ENCODE data around the gene CTSL. TPM values are rescaled to one million over a fixed set of nuclear protein-coding genes. Genes with fewer than 3 reads are reported as not detected.

CTSL gene
- 1,575 and 1,779 TPM in 2 replicates for total RNA-seq (2014; rRNA removed; shearing (Covaris generic))
- polyA plus RNA-seq (2015; cell fraction: cytosol; rRNA removed) = 869 and 890 TPM in 2 replicates
- polyA plus RNA-seq (2015; cell fraction: nucleus; rRNA removed) = 108 and 127 TPM in 2 replicates

DNA sequence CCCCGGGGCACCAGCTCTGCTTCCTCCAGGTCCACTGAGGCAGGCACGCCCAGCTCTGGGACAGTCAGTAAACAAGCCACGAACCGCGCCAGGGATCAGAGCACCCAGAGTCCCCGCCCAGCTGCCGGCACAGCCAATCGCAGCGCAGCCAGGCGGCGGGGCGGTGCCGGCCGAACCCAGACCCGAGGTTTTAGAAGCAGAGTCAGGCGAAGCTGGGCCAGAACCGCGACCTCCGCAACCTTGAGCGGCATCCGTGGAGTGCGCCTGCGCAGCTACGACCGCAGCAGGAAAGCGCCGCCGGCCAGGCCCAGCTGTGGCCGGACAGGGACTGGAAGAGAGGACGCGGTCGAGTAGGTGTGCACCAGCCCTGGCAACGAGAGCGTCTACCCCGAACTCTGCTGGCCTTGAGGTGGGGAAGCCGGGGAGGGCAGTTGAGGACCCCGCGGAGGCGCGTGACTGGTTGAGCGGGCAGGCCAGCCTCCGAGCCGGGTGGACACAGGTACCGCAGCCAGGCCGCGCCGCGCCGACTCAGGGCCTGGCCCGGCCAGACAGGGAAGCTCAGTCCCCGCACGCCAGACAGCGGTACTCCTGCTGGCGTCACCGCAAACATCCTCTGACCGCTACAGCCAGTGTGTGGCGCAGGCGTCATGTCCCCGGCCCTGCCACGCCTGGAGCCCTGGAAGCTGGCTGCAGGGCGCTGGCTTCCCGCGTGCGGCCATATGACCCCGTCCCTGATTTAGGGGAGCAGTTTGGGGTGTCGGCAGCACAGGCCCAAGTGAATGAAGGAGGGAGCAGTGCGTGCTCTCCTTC is at the start of gene CTSL:
Gene CTSL, plus strand, starts transcription at position 220 of the 810 bp plus-strand sequence. CDS start 1,485 bp downstream, outside the sequence.
- in situ Hi-C loops (cut with HindIII; ENCODE audit: low pct_unique_long_range_greater_than_20kb, low sequenced_read_pairs) = no loop called here
- peak; percentile 92 for DNase-seq (ENCODE audit: low read depth, low spot score)

DNA sequence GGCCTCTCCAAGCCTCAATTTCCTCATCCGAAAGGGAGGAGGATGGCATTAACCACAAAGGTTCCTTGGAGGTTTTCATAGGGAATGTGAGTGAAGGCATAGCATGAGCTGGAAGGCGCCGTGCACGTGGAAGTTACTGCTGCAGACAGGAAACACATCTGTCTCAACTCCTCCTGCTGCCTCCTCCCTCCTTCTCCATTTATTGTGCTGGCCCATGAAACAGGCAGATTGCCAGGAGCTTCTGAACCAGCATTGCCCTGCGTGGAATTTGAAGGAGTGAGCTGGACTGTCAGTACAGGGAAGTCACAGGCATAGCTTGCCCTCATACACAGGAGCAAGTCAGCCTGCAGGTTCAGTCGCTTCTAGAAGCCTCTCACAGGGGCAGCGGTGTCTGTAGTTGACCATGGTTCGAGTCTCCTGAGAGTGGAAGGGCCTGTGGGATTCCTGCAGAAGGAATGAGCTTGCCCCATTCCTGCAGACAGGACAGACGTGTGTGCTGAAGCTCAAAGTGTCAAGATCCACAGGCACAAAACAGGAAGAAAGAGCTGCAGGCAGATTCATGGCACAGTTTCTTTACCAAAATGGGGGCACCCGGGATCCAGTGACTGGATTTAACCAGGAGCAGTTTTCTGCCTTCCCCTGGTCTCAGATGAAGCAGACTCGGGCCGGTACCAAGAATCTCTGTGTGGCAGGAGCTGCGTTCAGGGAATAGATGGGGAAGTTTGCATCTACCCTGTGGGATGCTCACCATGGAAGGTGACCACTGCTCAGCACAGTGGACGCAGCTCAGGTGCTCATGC is 48.7 kb upstream of the CTSL start:
- in situ Hi-C loops (cut with HindIII; ENCODE audit: low pct_unique_long_range_greater_than_20kb, low sequenced_read_pairs) = no loop called here

GRCh38 chr9:87677776-87678587 is 47.9 kb upstream of the CTSL start:
- no peak for DNase-seq (ENCODE audit: low read depth, low spot score)
- in situ Hi-C loops (cut with HindIII; ENCODE audit: low pct_unique_long_range_greater_than_20kb, low sequenced_read_pairs) = no loop called here

More for the DNA sequence above, 48.7 kb upstream of the CTSL start:
- no peak for DNase-seq (ENCODE audit: low read depth, low spot score)

DNA sequence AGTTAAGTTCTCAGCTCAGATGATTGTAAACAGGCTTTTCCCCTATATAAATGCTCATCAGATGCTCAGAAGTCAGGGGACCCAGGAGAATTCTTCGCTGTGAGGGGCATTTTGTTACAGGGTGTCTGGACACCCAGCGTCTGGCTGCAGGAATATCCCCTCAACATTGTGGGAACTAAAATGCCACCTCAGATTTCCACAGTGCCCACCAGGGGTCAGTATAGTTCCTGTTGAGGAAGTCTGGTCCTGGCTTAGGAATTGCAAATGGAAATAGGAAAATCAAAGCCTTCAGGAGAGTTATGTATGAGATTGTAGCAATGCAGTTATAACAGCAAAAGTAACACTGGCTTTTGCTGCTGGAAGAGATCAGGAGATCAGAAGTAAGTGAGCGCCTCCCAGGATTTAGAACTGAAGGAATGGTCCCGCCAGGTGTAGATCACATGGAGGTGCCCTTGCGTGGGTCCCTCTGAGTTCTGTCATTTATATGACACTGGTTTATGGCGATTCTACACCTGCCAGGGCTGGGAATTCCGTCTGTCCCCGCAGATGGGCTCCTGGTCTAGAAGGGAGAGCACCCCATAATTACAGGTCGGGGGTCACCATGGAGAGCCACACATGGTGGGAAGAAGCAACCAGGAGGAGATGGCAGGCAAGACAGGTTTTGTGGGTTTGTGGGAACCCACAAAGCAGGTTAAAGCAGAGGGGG is 47.1 kb upstream of the CTSL start:
- in situ Hi-C loops (cut with HindIII; ENCODE audit: low pct_unique_long_range_greater_than_20kb, low sequenced_read_pairs) = no loop called here
- peak; percentile 81 for DNase-seq (ENCODE audit: low read depth, low spot score)

DNA sequence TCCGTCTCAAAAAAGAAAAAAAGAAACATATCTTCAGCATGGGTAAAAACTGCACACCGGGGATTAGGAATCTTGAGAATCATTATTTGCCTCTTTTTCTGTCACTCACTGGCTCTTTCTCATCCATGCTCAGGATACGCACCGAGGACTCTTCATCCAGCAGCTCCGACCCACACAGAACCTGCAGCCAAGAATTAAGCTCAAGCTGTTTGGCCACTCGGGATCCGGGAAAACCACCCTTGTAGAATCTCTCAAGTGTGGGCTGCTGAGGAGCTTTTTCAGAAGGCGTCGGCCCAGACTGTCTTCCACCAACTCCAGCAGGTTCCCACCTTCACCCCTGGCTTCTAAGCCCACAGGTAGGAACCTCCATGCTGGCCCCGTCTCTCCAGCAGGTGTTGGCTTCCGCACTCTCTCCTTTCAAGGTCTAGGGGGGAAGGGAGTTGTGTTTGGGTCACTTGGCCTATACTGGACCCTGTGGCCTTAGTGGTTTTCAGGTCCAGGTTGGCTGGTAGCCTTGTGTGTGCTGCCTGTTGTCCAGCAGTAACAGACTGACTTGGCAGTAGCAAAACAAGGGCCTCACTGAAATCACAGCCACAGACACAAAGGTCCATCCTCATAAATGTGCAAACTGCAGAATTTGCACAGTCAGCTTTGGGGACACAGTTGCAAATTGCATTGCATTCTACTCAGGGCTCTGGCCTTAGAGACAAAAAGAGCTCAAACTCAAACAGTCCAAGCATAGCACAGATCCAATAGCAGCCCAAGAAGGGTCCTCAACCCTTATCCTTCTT is 44.5 kb upstream of the CTSL start:
- in situ Hi-C loops (cut with HindIII; ENCODE audit: low pct_unique_long_range_greater_than_20kb, low sequenced_read_pairs) = no loop called here
- DNase-seq (ENCODE audit: low read depth, low spot score) = no peak

DNA sequence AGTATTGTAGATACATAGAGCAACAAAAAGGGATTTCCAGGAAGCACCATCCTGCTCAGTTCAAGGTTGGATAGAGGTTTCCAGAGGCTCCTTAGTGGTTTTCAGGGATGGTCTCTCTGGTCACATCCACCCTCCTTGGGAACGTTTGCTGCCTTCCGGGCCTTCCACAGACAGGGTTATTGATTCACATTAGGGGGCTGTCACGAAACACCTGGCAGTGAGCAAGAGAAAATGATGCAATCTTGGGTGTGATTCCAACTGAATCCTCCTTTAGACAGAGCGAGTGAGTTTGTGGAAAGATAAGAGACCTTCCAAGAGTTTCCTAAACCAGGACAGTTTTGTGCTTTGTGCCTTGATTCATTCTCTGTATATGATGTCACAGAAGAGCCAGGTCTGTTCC is 43.8 kb upstream of the CTSL start:
- no peak for DNase-seq (ENCODE audit: low read depth, low spot score)
- in situ Hi-C loops (cut with HindIII; ENCODE audit: low pct_unique_long_range_greater_than_20kb, low sequenced_read_pairs) = no loop called here

- DNase-seq (ENCODE audit: low read depth, low spot score) = no peak
- in situ Hi-C loops (cut with HindIII; ENCODE audit: low pct_unique_long_range_greater_than_20kb, low sequenced_read_pairs) = no loop called here
Observed at GRCh38 chr9:87682618-87683017, 43.3 kb upstream of the CTSL start.

DNA sequence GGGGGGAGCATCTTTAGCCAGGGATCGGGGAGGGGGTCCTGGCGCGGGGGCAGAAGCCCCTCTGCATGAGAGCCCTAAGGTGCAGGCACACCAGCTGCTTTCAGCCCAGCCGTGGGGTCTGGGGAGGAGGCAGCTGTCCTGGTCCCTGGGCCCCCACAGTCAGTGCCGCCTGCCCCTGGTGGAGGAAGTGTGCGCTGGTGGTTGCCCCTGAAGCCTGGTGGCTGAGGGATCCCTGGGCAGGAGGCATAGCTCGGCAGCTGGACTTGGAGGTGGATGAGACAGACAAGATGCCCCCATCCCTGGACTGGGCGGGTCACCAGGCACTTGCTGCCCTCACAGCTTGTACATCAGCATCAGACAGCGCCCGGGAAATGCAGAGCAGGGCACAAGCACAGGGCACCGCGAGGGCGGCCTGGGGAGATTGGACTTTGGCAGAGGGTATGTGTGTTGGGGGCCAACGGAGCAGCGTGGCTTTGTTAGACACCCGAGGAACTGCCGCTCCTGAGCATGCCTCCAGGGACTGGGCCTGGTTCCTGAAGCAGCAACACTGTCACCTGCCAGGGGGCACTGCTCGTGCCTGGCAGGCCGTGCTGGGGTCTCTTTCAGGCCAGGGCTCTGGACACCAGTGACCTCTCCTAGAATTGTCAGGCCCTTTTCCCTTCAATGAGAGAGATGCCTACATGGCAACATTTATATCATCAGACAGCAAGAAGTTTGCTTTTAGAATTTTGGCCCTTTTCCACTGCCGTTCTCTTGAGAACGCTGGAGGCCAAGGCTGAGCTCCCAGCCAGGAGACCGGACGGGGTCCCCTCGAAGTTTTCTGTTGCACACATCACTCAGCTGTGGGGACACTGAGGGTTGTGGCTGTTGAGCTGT is 41.9 kb upstream of the CTSL start:
- no peak for DNase-seq (ENCODE audit: low read depth, low spot score)
- in situ Hi-C loops (cut with HindIII; ENCODE audit: low pct_unique_long_range_greater_than_20kb, low sequenced_read_pairs) = no loop called here

- in situ Hi-C loops (cut with HindIII; ENCODE audit: low pct_unique_long_range_greater_than_20kb, low sequenced_read_pairs) = no loop called here
- peak; percentile 54 for DNase-seq (ENCODE audit: low read depth, low spot score)
Observed at GRCh38 chr9:87684627-87685219, 41.2 kb upstream of the CTSL start.

GRCh38 chr9:87685441-87685840 is 40.5 kb upstream of the CTSL start:
- in situ Hi-C loops (cut with HindIII; ENCODE audit: low pct_unique_long_range_greater_than_20kb, low sequenced_read_pairs) = no loop called here
- no peak for DNase-seq (ENCODE audit: low read depth, low spot score)

DNA sequence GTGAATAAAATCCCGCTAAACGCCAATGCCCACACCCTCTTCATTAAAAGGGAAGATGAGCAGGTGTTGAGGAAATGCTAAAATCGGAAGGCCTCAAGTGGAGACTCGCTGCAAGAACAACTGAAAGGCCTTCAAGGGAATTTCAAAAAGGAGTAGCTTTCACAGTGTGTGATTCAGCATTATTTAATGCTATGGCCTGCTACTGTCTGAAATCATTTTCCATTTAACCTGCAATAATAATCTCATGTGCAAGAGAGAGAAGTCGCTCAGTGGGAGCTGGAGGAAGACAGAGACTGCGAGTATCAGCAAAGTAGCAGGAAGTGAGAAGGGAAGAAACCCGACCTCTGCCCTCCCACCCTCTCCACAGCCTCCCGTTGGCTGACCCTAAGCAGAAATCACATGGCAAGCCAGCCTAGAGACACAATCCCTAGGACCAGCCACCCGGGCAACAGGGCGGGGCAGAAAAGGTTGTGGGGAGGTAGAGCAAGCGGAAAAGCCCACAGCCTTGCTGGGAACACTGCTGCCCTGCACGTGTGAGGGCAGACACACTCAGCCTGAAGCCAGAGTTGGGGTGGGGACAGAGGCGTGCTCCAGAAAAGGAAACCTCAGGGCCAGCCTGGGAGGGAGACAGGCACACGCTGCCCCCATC is 39.9 kb upstream of the CTSL start:
- in situ Hi-C loops (cut with HindIII; ENCODE audit: low pct_unique_long_range_greater_than_20kb, low sequenced_read_pairs) = no loop called here
- no peak for DNase-seq (ENCODE audit: low read depth, low spot score)

DNA sequence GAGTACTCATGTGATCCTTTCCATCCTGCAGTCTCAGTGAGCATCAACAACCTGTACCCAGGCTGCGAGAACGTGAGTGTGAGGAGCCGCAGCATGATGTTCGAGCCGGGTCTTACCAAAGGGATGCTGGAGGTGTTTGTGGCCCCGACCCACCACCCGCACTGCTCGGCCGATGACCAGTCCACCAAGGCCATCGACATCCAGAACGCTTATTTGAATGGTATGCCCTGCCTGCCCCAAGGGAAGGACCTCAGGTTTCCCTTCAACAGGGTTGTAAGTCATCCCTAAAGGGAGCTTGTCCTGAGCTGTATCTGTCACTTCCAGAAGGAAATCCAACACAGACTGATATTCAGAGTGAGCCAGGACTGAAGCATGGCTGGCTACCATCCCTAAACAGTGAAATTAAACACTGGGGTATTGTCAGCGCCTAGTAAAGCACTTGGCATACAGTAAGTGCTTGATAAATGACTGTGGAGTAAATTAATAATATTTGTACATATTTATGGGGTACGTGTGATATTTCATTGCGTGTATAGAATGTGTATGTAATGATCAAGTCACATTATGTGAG is 39.3 kb upstream of the CTSL start:
- no peak for DNase-seq (ENCODE audit: low read depth, low spot score)
- in situ Hi-C loops (cut with HindIII; ENCODE audit: low pct_unique_long_range_greater_than_20kb, low sequenced_read_pairs) = no loop called here

GRCh38 chr9:87687207-87687606 is 38.7 kb upstream of the CTSL start:
- in situ Hi-C loops (cut with HindIII; ENCODE audit: low pct_unique_long_range_greater_than_20kb, low sequenced_read_pairs) = no loop called here
- no peak for DNase-seq (ENCODE audit: low read depth, low spot score)

DNA sequence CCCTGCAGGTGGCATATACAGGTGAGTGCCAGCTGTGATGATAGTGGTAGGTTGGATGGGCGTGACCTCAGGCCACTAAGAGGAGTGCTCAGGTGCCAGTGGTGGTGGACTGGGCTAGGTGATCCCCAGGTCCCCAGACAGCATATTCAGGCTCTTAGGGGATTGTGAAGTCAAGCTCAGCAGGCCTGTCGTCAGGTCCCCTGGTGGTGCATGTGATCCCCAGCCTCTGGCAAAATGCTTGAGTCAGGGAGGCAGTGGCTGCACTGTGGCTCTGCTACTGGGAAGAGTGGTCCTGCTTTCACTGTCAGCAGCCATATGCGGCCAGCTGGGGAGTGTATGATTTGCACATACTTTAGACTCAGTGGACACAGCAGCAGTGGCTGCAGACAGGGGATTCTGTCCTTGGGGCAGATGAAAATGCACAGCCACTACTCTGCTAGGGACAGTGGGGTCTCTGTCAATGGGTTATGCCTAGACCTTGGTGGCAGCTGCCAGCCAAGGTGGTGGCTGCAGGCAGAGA is 31.6 kb upstream of the CTSL start:
- in situ Hi-C loops (cut with HindIII; ENCODE audit: low pct_unique_long_range_greater_than_20kb, low sequenced_read_pairs) = no loop called here
- no peak for DNase-seq (ENCODE audit: low read depth, low spot score)

Data from SK-MEL-5 (cell line).